HepG2 (cell line): ENCODE measurements around the gene STC2. TPM values are rescaled to one million over a fixed set of nuclear protein-coding genes. Genes with fewer than 3 reads are reported as not detected.

Experiments used
- ATF3 ChIP-seq: sonication (generic); formaldehyde crosslinking; IDR thresholded peaks from 2 replicates; pipeline ENCODE4 v1.4.0; 2020; ENCODE audit warnings: missing genetic modification reagents
- FOSL1 ChIP-seq: sonication (generic); formaldehyde crosslinking; IDR thresholded peaks from 2 replicates; pipeline ENCODE4 v1.9.0; 2021; ENCODE audit warnings: missing genetic modification reagents, borderline replicate concordance
- GTF3A ChIP-seq: sonication (generic); formaldehyde crosslinking; conservative IDR thresholded peaks from 2 replicates; pipeline ENCODE4 v1.4.0; 2020; ENCODE audit warnings: mild to moderate bottlenecking, missing genetic modification reagents
- HBP1 ChIP-seq: IDR thresholded peaks from 2 replicates; pipeline ENCODE4 v1.6.1; 2016; ENCODE audit warnings: low read depth, control low read depth
- HHEX ChIP-seq: IDR thresholded peaks from 2 replicates; pipeline ENCODE4 v1.6.1; 2016; ENCODE audit warnings: control low read depth
- MAFK ChIP-seq, 2 experiments: IDR thresholded peaks in 1 of 2; conservative IDR thresholded peaks in 1 of 2; 2 replicates each; pipeline ENCODE4 v1.6.1; 2011; ENCODE audit warnings: improper control_type of control experiment in 2 of 2, low read length in 2 of 2
- NFE2L2 ChIP-seq: fragments of 150-350 bp; IDR thresholded peaks from 2 replicates; pipeline ENCODE4 v1.6.1; 2014; ENCODE audit warnings: low read length
- PAWR ChIP-seq: sonication (generic); formaldehyde crosslinking; IDR thresholded peaks from 2 replicates; pipeline ENCODE4 v1.4.0; 2020; ENCODE audit warnings: missing genetic modification reagents, mild to moderate bottlenecking, borderline replicate concordance
- POLR2AphosphoS2 ChIP-seq: IDR thresholded peaks from 2 replicates; pipeline ENCODE4 v1.6.1; 2011; ENCODE audit warnings: low read depth, low read length, improper control_type of control experiment
- PRDM10 ChIP-seq: sonication (generic); formaldehyde crosslinking; IDR thresholded peaks from 2 replicates; pipeline ENCODE4 v1.4.0; 2020; ENCODE audit warnings: low read depth, missing genetic modification reagents
- SOX5 ChIP-seq: IDR thresholded peaks from 2 replicates; pipeline ENCODE4 v1.6.1; 2016; ENCODE audit warnings: borderline replicate concordance
- SRSF4 ChIP-seq: fragments of 200-400 bp; formaldehyde crosslinking; IDR thresholded peaks from one replicate; pipeline ENCODE4 v1.6.1; 2018; ENCODE audit warnings: mild to moderate bottlenecking, low read depth, low read length, moderate library complexity; ENCODE audit not compliant: poor library complexity, severe bottlenecking
- TBL1XR1 ChIP-seq: fragments of 150-350 bp; IDR thresholded peaks from 2 replicates; pipeline ENCODE4 v1.6.1; 2014; ENCODE audit warnings: borderline replicate concordance, low read length; ENCODE audit not compliant: partially characterized antibody
- ZBTB49 ChIP-seq: sonication (generic); formaldehyde crosslinking; IDR thresholded peaks from 2 replicates; pipeline ENCODE4 v1.4.0; 2020; ENCODE audit warnings: missing genetic modification reagents, borderline replicate concordance
- ZBTB7B ChIP-seq: sonication (generic); formaldehyde crosslinking; IDR thresholded peaks from 2 replicates; pipeline ENCODE4 v1.4.0; 2020; ENCODE audit warnings: missing genetic modification reagents
- ZNF430 ChIP-seq: sonication (generic); formaldehyde crosslinking; IDR thresholded peaks from 2 replicates; pipeline ENCODE4 v1.9.0; 2021; ENCODE audit warnings: mild to moderate bottlenecking, missing genetic modification reagents
- ZNF580 ChIP-seq: IDR thresholded peaks from 2 replicates; pipeline ENCODE4 v1.6.1; 2016; ENCODE audit warnings: low read depth, borderline replicate concordance
- ZNF710 ChIP-seq: sonication (generic); formaldehyde crosslinking; IDR thresholded peaks from 2 replicates; pipeline ENCODE4 v1.5.0; 2020; ENCODE audit warnings: mild to moderate bottlenecking, missing genetic modification reagents, borderline replicate concordance
- polyA plus RNA-seq, 8 experiments: library from polyadenylated mRNA; depleted of rRNA in 3 of 8; stranded (reverse) in 7 of 8; unstranded in 1 of 8; fragments of >200 nt; fragmentation: Illumina TruSeq in 4 of 8; extraction: Trizol in 4 of 8; gene quantifications; 2 replicates each; pipeline versions ENCODE4 v1.2.1 to v1.2.3, GENCODE V29; 2011 to 2016; ENCODE audit warnings: low read depth in 4 of 8, missing spikeins in 1 of 8, mixed read lengths in 1 of 8; ENCODE audit not compliant: insufficient read depth in 1 of 8
- total RNA-seq, 5 experiments: library from RNA; depleted of rRNA; stranded (reverse); fragments of >200 nt; fragmentation: Illumina TruSeq; extraction: Trizol; gene quantifications; 2 replicates each; pipeline ENCODE4 v1.2.3, GENCODE V29; 2016; ENCODE audit warnings: low read depth in 1 of 5

STC2 gene
- total and polyA plus RNA-seq, 2 of the 13 experiments (the other 11 are each of a cell fraction or from before 2014, with no cell fraction given) = 27.1 to 69.2 TPM

- no peak for TF ChIP-seq FOSL1 (CRISPR knock-in tag)
- TF ChIP-seq NFE2L2 = no peak
- TF ChIP-seq ZBTB7B (CRISPR knock-in tag) = no peak; the same call in 1 of the 2 replicates
- no peak for TF ChIP-seq ZNF710 (CRISPR knock-in tag)
- TF ChIP-seq TBL1XR1 = no peak
- no peak for TF ChIP-seq PAWR
- TF ChIP-seq SRSF4 = no peak
- TF ChIP-seq ZBTB49 (CRISPR knock-in tag) = no peak
- TF ChIP-seq POLR2AphosphoS2 = no peak
- no peak for TF ChIP-seq HHEX (CRISPR knock-in tag)
- TF ChIP-seq ZNF580 (CRISPR knock-in tag) = 0 out of 2 replicates have a peak, but pooled peaks have one; percentile 4
- TF ChIP-seq SOX5 (CRISPR knock-in tag) = no peak; the same call in 1 of the 2 replicates
- TF ChIP-seq ATF3 (CRISPR knock-in tag) = peak; percentile 84
- no peak for TF ChIP-seq MAFK (conservative IDR thresholded peaks at IDR 0.05 in 1 of 2, IDR thresholded peaks at IDR 0.05 in 1 of 2; ENCODE audit: low read length in 2 of 2)
- TF ChIP-seq ZNF430 = no peak; the same call in 1 of the 2 replicates
- TF ChIP-seq HBP1 (CRISPR knock-in tag) = no peak
- no peak for TF ChIP-seq PRDM10 (CRISPR knock-in tag)
- TF ChIP-seq GTF3A (CRISPR knock-in tag) = no peak
Observed at GRCh38 chr5:173329491-173330337, 1.5 kb upstream of the STC2 start (continued).
